HG02981 (cell line): ENCODE measurements around the gene GALM.
"Not testable (repeated sequence)": the region's sequence is repeated elsewhere in the genome, so short reads cannot be mapped to it uniquely, and the experiment has no call there.

Source experiments
- ATAC-seq: cut with Tn5 transposase; IDR thresholded peaks from one replicate; pipeline ENCODE4 v1.9.1; 2021; ENCODE audit warnings: mild to moderate bottlenecking, moderate library complexity; ENCODE audit not compliant: unreplicated experiment

GALM gene

DNA sequence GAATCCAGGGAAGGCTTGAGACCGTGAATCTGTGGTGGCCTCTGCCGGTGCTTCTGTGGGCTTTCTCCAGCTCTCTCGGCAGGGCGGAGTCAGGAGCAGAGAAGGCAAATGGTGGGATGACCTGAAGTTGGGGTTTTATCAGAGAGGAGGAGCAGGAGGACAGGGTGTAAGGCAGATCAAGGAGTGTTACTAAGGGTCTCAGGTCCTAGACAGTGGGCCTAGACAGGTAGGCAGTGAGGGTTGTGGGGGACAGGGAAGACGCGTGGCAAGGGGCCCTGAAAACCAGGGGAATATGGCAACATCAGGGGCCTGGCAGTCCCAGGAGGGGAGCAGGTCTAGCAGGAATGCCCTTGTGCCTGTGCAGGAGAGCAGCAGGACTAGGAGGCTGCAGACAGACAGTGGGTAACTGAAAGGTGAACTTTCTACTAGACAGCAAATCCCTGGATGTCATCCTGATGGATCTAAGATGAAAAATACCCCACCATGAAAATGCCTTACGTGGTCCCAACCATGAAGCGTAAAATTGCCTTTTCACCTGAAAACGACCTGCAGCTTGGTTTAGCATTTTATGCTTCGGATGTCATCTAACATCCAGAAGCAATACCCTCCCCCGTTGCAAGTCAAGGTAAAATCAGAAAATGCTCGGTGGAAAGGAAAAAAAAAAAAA is 43.1 kb downstream of the GALM start:
- no peak for ATAC-seq

DNA sequence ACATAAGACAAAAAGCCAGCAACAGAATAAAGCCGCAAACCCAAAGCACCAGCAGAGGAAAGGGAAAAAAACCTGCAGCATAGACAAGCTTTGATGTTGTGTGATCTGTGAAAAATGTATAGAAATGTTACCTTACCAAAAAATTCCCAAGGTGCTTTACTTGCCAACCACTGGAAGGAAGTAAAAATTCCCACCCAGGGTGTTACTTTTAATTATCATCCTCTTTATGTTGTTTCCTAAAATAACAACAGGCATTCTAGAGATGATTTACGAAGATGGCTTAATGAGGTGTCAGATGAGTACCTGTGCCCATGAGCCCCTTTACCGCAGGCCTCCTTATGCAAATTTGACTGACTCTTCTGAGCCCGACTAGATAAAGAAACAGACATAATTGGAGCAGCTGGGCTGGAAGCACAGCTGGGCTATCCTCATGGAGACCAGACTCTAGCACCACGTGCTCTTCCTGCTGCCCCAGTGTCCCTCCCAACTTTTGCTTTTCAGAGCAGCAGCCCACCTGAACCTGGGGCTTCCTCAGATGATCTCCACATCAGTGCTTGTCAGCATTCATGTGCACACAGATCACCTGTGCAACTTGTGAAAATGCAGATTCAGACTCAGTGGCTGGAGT is 43.8 kb downstream of the GALM start:
- peak; percentile 68 for ATAC-seq

DNA sequence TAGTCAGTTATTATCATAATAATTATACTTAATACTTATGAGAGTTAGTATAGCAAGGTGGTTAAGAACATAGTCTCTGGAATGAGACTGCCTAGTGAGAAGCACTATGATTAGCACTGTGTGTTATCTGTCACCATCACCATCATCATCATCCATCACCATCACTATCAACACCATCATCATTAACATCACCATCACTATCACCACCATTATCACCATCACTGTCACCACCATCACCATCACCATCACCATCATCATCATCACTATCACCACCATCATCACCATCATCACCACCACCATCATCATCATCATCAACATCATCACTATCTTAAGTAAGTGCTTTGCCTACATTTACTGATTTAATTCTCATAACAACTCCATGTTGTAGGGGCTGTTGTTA is 45.6 kb downstream of the GALM start:
- ATAC-seq: no peak

DNA sequence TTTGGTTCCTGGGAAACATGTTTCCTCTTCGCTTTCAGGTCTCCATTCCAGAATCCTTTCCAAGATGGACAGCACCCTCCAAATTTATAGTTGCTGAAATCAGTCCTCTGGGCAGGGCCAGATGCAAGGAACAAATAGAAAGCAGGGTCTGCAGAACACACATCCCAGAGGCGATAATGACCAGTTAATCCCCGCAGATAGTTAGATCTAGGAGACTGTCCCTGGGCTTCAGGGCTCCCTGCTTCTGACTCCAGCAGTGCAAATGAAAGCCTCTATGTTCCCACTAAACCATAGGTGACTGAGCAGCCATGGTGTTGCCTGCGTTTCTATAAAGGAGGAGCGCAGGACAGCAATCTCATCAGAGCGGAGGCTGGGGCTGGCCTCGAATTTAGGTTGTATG is 46.5 kb downstream of the GALM start:
- ATAC-seq: no peak

DNA sequence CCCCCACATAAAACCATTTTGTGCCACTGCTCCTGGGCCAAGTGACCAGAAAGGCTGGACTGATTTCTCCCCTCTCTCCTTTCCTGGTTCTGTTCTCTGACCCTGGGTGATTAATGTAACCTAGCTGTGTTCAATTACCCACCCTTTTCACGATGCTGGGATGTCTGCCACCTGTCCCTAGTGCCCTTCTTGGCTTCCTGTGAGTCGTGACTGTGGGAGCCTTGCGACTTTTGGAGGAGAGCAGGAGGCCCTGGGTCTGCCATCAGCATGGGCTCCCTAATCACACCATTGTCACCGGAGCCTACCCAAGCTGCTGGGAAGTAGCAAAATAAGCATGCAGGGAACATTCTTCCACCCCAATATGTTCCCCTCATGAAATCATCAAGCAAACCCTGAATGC is 47.0 kb downstream of the GALM start:
- no peak for ATAC-seq

DNA sequence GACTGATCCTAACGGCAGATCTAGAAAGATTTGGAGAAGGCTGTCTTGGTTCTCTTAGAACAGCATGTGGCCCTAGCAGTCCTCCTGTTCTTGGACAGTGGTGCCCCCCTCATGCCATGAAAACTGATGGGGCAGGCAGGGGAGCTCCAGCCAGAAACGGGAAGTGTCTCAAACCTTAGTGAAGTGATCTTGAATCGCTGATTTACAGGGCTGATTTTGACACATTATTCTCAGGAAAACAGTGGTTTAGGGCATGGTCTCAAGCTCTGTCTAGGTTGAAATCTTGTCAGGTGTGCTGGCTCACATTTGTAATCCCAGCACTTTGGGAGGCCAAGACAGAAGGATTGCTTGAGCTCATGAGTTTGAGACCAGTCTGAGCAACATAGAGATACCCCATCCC is 47.4 kb downstream of the GALM start:
- no peak for ATAC-seq

- ATAC-seq: not testable (repeated sequence)
Measured at GRCh38 chr2:38714941-38715340, 49.0 kb downstream of the GALM start.

DNA sequence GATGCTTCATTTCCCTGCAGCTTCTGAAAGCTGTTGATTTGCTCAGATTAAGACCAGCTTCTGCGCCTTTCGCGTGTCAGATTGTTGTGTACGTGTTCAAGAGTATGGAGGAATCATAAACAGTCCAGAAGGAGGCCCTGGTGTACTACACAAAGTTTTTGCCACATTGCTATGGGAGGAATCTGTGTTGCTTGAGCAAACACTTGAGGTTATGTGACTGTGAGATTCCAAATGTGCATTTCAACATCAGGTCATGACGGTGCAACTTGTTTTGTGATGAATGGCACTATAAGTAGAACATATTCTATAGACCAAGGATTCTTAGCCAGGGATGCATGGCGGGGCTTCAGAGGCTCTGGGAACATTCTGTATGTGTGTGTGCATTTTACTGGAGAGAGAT is 50.3 kb downstream of the GALM start:
- no peak for ATAC-seq

GRCh38 chr2:38718601-38719000 is 52.7 kb downstream of the GALM start:
- no peak for ATAC-seq

- ATAC-seq: no peak
Measured at GRCh38 chr2:38719706-38720105, 53.8 kb downstream of the GALM start.

- no peak for ATAC-seq
Measured at GRCh38 chr2:38720613-38721241, 54.8 kb downstream of the GALM start.

DNA sequence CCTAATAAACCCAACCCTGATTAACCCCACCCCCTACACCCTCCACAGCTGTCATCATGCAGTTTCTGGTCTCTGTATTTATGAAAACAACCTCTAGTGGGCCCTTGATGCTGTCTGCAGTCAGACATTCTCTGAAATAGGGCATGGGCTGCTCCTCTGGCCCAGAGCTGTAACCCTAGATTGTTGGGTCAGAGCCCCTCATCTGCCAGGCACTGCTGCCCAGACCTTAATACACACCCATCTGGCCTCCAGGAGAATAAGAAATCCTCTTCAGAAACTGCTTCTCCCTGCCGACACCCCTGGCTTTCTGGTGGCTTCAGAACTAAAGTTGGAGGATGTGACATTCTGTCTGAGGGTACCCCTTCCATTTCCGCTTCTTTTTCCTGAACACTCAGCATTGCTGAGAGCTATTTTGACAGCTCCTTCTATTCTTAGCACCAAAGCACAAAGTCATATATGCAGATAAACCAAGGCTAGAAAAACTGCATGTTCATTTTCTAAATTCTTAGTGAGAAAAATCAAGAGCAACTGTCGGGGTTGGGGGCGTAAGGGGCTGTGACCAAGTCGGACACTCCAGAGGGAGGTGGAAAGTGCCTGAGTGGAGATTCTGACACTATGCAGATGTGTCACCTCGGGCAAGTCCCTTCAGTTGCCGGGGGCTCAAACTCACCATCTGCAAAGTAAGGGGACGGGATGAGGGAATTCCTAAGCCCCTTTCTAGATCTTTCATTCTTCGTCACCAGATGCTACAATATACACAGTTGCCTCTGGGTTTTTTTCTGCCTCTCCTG is 56.6 kb downstream of the GALM start:
- no peak for ATAC-seq

GRCh38 chr2:38723173-38723572 is 57.3 kb downstream of the GALM start:
- ATAC-seq: no peak

- no peak for ATAC-seq
Measured at GRCh38 chr2:38727661-38728060, 61.7 kb downstream of the GALM start.

DNA sequence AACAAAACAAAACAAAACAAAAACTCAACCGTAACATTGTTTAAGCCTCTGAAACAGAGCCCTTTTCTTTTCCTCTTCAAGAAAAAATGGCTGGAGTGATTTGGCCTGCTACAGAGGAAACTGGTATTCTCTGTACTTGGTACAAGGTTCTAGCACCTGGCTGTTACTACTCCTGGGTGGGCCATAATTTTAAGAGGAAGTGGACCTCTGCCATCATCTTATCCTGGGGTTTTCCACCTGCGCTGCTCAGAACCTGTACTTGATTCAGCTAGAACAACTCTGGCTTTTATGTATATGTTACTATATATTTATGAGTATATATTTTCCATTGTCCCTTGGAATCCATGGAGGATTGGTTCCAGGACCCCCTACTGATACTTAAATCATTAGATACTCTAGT is 62.8 kb downstream of the GALM start:
- no peak for ATAC-seq

- no peak for ATAC-seq
Measured at GRCh38 chr2:38731090-38731489, 65.2 kb downstream of the GALM start.

DNA sequence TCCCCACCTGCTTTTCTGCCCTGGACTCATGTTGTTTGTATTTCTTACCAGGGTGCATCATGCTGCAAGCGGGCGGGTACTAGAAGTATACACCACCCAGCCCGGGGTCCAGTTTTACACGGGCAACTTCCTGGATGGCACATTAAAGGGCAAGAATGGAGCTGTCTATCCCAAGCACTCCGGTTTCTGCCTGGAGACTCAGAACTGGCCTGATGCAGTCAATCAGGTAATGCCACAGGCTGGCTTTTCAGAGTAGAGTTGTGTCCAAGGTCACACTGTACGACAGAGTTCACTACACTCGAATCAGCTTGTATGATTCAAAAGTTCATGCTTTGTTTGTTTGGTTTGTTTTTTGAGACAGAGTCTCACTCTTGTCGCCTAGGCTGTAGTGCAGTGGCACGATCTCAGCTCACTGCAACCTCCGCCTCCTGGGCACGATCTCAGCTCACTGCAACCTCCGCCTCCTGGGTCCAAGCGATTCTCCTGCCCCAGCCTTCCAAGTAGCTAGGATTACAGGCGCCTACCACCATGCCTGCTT is 65.8 kb downstream of the GALM start:
- no peak for ATAC-seq

DNA sequence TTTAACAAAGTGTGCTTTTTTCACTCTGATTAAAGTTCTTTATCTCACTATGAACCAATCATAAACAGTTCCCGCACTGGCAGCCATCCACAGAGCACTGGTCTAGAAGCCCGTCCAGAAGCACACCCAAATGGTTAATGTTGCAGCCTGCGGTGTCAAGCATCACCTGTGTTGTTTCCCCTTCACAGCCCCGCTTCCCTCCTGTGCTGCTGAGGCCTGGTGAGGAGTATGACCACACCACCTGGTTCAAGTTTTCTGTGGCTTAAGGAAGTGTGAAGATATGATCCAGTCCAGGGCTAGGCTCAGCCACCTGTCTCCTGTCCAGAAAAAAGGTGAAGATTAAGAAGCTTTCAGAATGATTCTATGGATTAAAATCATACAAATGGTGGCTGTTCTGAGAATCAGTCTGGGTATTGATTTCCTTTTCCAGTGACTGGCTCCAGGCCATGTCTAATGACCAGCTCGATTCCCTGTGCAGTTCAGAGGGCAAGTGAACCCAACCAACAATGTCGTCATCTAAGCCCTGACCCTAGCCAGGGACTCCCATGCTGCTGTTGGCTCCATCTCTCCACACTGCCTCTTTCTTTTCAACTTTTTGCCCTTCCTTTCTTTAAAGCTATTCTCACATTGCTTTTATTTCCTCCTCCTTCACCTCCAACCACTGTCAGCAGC is 67.5 kb downstream of the GALM start:
- no peak for ATAC-seq

GRCh38 chr2:38734299-38735058 is 68.6 kb downstream of the GALM start:
- ATAC-seq: no peak

GRCh38 chr2:38735999-38736320 is 70.0 kb downstream of the GALM start:
- no peak for ATAC-seq
